Esophagus (tissue), 2 donors: Measurements from ENCODE around the gene TKTL1. TPM values are rescaled to one million over a fixed set of nuclear protein-coding genes. Genes with fewer than 3 reads are reported as not detected.

Experiments used
- H3K27ac ChIP-seq, 2 donors: one replicate each; pipeline ENCODE4 v1.5.1; 2013; ENCODE audit warnings: low read depth in 2 of 2, mild to moderate bottlenecking in 2 of 2, inconsistent platforms in 1 of 2, low read length in 1 of 2, moderate library complexity in 1 of 2
- H3K27me3 ChIP-seq, 2 donors: one replicate each; pipeline ENCODE4 v1.6.1; 2013; ENCODE audit warnings: low read length in 2 of 2, control low read depth in 1 of 2, mild to moderate bottlenecking in 1 of 2; ENCODE audit not compliant: insufficient read depth in 2 of 2, control insufficient read depth in 1 of 2
- H3K36me3 ChIP-seq, 2 donors: one replicate each; pipeline ENCODE4 v1.6.1; 2013; ENCODE audit warnings: low read length in 1 of 2; ENCODE audit not compliant: control insufficient read depth in 2 of 2, insufficient read depth in 2 of 2
- H3K4me1 ChIP-seq, 2 donors: one replicate each; pipeline ENCODE4 v1.6.1; 2013; ENCODE audit warnings: low read length in 1 of 2; ENCODE audit not compliant: control insufficient read depth in 2 of 2, insufficient read depth in 2 of 2
- H3K4me3 ChIP-seq, 2 donors: one replicate each; pipeline ENCODE4 v1.5.1; 2013; ENCODE audit warnings: low read length in 2 of 2, mild to moderate bottlenecking in 2 of 2, low read depth in 1 of 2, moderate library complexity in 1 of 2
- H3K9me3 ChIP-seq, 2 donors: one replicate each; pipeline ENCODE4 v1.6.1; 2013; ENCODE audit warnings: mild to moderate bottlenecking in 2 of 2, low read depth in 1 of 2, low read length in 1 of 2, moderate library complexity in 1 of 2; ENCODE audit not compliant: control insufficient read depth in 2 of 2, insufficient read depth in 1 of 2
- WGBS, 2 donors: extraction: QIAGEN DNeasy Blood & Tissue Kit; methylation state at CpG; one replicate each; pipeline ENCODE4 v1.1.7; 2013; 5-methylcytosine and 5-hydroxymethylcytosine counted together
- polyA plus RNA-seq, 2 donors: library from polyadenylated mRNA; stranded (reverse); fragments of 200-250 nt; gene quantifications; one replicate each; pipeline ENCODE4 v1.2.3, GENCODE V29; 2013
- donor health status: healthy with polysubstance abuse.
- donor health status: Bipolar disorder and iron deficiency.

Gene TKTL1
- polyA plus RNA-seq, 2 donors: not detected

GRCh38 chrX:154351183-154352011 lies 55.8 kb downstream of the TKTL1 start:
- 45 to 57% methylated on average over 30 of the region's 30 CpGs for WGBS, 2 donors
- Histone ChIP-seq H3K27me3 (no peaks in the 10 kb centered on the region), H3K4me3 (no peak overlapping the region), H3K4me1 (peaks cover 3 to 6% of the 10 kb centered on the region in 2 donors), H3K27ac (peak overlapping the region; percentile 42), H3K9me3 (no peaks in the 10 kb centered on the region), H3K36me3 (peaks cover 0 to 65% of the 10 kb centered on the region in 2 donors)

DNA sequence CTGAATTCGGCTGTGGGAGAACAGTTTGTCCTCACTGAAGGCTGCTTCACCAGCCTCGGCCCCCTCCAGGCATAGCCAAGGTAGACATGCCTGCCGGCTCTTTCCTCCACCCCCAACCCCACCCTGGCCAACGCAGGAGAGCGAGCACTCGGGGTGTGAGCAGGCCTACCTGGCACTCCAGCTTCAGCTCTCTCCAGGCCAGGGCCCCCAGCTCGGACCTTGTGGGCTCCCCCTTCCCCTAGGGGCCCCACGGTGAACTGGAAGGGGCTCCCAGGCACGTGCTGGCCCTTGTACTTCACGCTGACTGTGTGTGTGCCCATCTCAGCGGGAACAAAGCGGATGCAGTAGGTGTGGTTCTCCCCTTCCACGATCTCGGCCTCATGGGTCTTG lies 56.4 kb downstream of the TKTL1 start:
- Histone ChIP-seq H3K9me3 (no peaks in the 10 kb centered on the region), H3K27me3 (no peaks in the 10 kb centered on the region), H3K4me1 (peaks cover 3 to 6% of the 10 kb centered on the region in 2 donors), H3K27ac (peak overlapping the region in 1 of 2 donors; percentile 54), H3K36me3 (peaks cover 0 to 70% of the 10 kb centered on the region in 2 donors), H3K4me3 (no peak overlapping the region)
- 57 to 77% methylated on average over 13 to 14 of the region's 14 CpGs for WGBS, 2 donors

DNA sequence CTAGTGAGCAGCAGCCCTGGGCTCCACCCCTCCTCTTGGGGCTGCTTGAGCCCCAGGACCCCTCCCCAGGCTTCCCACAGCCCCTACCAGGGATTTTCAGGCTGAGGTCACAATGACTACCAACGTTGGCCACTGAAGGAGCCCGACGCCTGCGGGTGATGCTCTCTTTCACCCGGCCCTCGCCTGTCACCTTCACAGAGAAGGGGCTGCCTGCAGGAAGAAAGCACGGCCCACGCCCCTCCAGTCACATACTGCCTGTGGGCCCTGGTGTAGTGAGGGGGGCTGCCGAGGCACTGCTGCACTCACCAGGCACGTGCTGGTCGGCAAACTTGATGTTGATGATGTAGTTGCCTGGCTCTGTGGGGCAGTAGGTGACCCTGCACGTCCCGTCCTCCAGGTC lies 56.9 kb downstream of the TKTL1 start:
- 73 to 83% methylated on average over 13 of the region's 13 CpGs for WGBS, 2 donors
- H3K4me3 ChIP-seq: no peak overlapping the region
- H3K27ac ChIP-seq: peak overlapping the region in 1 of 2 donors; percentile 54
- H3K27me3 ChIP-seq: no peaks in the 10 kb centered on the region
- H3K4me1 ChIP-seq: peaks cover 3 to 6% of the 10 kb centered on the region in 2 donors
- H3K9me3 ChIP-seq: no peaks in the 10 kb centered on the region
- peaks cover 0 to 75% of the 10 kb centered on the region in 2 donors for H3K36me3 ChIP-seq

- Histone ChIP-seq H3K4me1 (peaks cover 3 to 6% of the 10 kb centered on the region in 2 donors), H3K36me3 (peaks cover 0 to 83% of the 10 kb centered on the region in 2 donors), H3K9me3 (no peaks in the 10 kb centered on the region), H3K4me3 (no peak overlapping the region), H3K27me3 (no peaks in the 10 kb centered on the region), H3K27ac (no peak overlapping the region)
- 80 to 83% methylated on average over 24 of the region's 24 CpGs for WGBS, 2 donors
Observed at GRCh38 chrX:154353172-154353843, 57.7 kb downstream of the TKTL1 start.

DNA sequence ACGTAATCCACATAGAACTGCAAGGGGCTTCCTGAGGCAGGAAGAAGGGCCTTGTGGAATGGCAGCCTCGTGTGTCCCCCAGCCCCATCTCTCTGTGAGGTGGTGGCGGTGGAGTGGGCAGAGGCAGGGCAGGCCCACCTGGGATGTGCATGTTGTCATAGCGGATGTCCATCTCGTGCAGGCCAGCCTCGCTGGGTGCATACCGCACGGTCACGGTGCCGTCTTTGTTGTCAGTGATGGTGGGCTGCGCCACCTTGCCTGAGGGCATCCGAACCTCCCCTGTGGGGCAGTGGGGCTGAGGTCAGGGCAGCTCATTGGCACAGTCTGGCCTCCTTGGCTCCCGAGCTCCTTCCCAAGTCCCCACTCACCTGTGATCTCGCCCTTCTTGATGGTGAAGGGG lies 58.4 kb downstream of the TKTL1 start:
- Histone ChIP-seq H3K9me3 (no peaks in the 10 kb centered on the region), H3K36me3 (peaks cover 0 to 85% of the 10 kb centered on the region in 2 donors), H3K27ac (no peak overlapping the region), H3K27me3 (no peaks in the 10 kb centered on the region), H3K4me3 (no peak overlapping the region), H3K4me1 (peaks cover 3 to 6% of the 10 kb centered on the region in 2 donors)
- WGBS, 2 donors: 73 to 81% methylated on average over 13 to 14 of the region's 14 CpGs

- peaks cover 0 to 85% of the 10 kb centered on the region in 2 donors for H3K36me3 ChIP-seq
- H3K4me1 ChIP-seq: peaks cover 3 to 6% of the 10 kb centered on the region in 2 donors
- H3K27ac ChIP-seq: no peak overlapping the region
- H3K9me3 ChIP-seq: no peaks in the 10 kb centered on the region
- H3K4me3 ChIP-seq: no peak overlapping the region
- no peaks in the 10 kb centered on the region for H3K27me3 ChIP-seq
- 73 to 78% methylated on average over 13 of the region's 13 CpGs for WGBS, 2 donors
Observed at GRCh38 chrX:154354516-154354915, 58.9 kb downstream of the TKTL1 start.

DNA sequence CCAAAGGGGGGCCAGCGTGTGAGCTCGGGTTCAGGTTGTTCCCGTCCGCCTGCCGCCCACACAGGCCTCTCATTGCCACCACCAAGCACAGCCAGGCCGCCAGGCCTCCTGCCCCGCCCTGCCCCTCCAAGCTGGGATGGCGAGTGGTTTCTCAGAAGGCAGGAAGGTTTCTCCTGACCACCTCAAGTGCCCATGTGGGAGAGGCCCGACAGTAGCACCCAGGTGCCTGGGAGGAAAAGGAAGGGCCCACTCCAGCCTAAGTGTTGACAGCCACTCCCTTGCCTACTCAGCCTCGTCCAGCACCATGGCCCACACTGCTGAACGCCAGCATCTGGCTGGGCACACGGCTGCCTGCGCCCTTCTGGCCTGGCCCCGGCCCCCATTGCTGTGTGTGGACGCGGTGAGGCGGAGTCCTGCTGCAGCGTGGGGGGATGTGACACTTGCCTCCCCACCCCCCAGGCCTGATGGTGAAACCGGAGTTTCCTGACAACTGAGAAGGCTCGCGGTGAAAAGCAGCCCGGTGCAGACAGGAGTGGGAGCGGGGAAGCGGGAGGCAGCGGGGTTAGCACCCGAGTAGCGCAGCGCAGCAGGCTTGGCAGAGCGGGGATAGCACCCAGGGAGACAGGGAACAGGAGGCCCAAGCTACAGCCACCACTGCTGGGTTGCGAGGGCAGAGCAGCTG lies 59.6 kb downstream of the TKTL1 start:
- 70 to 75% methylated on average over 28 to 30 of the region's 30 CpGs for WGBS, 2 donors
- H3K27ac ChIP-seq: no peak overlapping the region
- peaks cover 0 to 84% of the 10 kb centered on the region in 2 donors for H3K36me3 ChIP-seq

DNA sequence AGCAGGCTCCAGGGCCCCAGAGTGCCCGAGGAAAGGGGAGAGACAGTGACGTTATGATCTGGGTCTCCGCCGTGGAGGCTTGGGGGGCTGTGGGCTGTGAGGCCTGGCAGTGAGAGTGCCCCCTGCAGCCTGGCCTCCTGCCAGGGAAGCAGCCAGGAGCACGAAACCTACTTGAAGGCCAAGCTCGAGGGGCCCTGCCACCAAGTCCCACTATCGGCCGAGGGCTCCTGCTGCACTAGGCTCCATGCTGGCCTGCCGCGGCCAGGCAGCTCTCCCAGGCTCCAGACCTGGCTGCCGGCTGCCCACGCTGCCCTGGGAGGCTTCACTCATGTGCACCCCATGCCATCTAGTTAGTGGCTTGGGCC lies 60.2 kb downstream of the TKTL1 start:
- Histone ChIP-seq H3K36me3 (peaks cover 0 to 83% of the 10 kb centered on the region in 2 donors), H3K27me3 (no peaks in the 10 kb centered on the region), H3K4me3 (no peak overlapping the region), H3K9me3 (no peaks in the 10 kb centered on the region), H3K27ac (no peak overlapping the region), H3K4me1 (peaks cover 3 to 5% of the 10 kb centered on the region in 2 donors)
- WGBS, 2 donors: 73 to 78% methylated on average over 11 to 12 of the region's 12 CpGs

More for the DNA sequence above, 59.6 kb downstream of the TKTL1 start:
- H3K9me3 ChIP-seq: no peaks in the 10 kb centered on the region
- H3K4me1 ChIP-seq: peaks cover 3 to 6% of the 10 kb centered on the region in 2 donors
- no peaks in the 10 kb centered on the region for H3K27me3 ChIP-seq
- no peak overlapping the region for H3K4me3 ChIP-seq

- no peaks in the 10 kb centered on the region for H3K9me3 ChIP-seq
- H3K4me3 ChIP-seq: no peak overlapping the region
- no peak overlapping the region for H3K27ac ChIP-seq
- H3K4me1 ChIP-seq: no peaks in the 10 kb centered on the region
- no peaks in the 10 kb centered on the region for H3K27me3 ChIP-seq
- WGBS, 2 donors: 70 to 78% methylated on average over 13 of the region's 13 CpGs
- H3K36me3 ChIP-seq: peaks cover 0 to 83% of the 10 kb centered on the region in 2 donors
Observed at GRCh38 chrX:154356596-154356995, 61.0 kb downstream of the TKTL1 start.
